Upper lobe of right lung (tissue), 1 donor: ENCODE results near the gene LRRC27. TPM values are rescaled to one million over a fixed set of nuclear protein-coding genes. Genes with fewer than 3 reads are reported as not detected.

Source experiments
- ATAC-seq: fragments of 200-7000 bp; cut with Tn5 transposase; one replicate; pipeline ENCODE4 v1.9.1; 2020; ENCODE audit warnings: mild to moderate bottlenecking, moderate library complexity
- DNase-seq: peaks from one replicate; pipeline ENCODE4 v3.0.0-alpha.2; 2020
- H3K27ac ChIP-seq: fragments of 200-600 bp; one replicate; pipeline ENCODE4 v1.8.0; 2022
- H3K27me3 ChIP-seq: fragments of 200-600 bp; one replicate; pipeline ENCODE4 v1.8.0; 2022; ENCODE audit warnings: mild to moderate bottlenecking
- H3K36me3 ChIP-seq: fragments of 200-600 bp; one replicate; pipeline ENCODE4 v1.8.0; 2022
- H3K4me1 ChIP-seq: fragments of 200-600 bp; one replicate; pipeline ENCODE4 v1.8.0; 2022
- H3K4me3 ChIP-seq: fragments of 200-600 bp; one replicate; pipeline ENCODE4 v1.8.0; 2022; ENCODE audit warnings: mild to moderate bottlenecking
- H3K9me3 ChIP-seq: fragments of 200-600 bp; one replicate; pipeline ENCODE4 v1.8.0; 2022
- CTCF ChIP-seq: fragments of 200-600 bp; IDR thresholded peaks from one replicate; pipeline ENCODE4 v1.8.0; 2022; ENCODE audit warnings: antibody characterized with exemption
- intact Hi-C: fragments of 100-400 bp; cut with DNase I; formaldehyde crosslinking; loops from one replicate; pipeline ENCODE4 v1.11.0; 2022
- total RNA-seq: library from RNA; stranded (reverse); fragmentation: NEBNext Ultra II Directional; extraction: Animal tissue kit (Norgen Biotek cat#: 25700); gene quantifications from one replicate; pipeline ENCODE4 v1.2.1, GENCODE V29; 2021
- donor health status: DM: no; HTN: yes; CAD: no; lungs with severe emphysema.

LRRC27 gene
- total RNA-seq, 1 donor from 2014 or later, result 6.3 TPM

- no peaks in the 10 kb centered on the region for H3K36me3 ChIP-seq
- H3K4me3 ChIP-seq, result peak overlapping the region; percentile 57
- DNase-seq, result no peak
- H3K9me3 ChIP-seq, result no peaks in the 10 kb centered on the region
- no peak for TF ChIP-seq CTCF
- no peaks in the 10 kb centered on the region for H3K27me3 ChIP-seq
- intact Hi-C loops, result no loop called here
- peak overlapping the region; percentile 79 for H3K27ac ChIP-seq
- peaks cover 29% of the 10 kb centered on the region for H3K4me1 ChIP-seq
- peak; percentile 7 for ATAC-seq
Observed at GRCh38 chr10:132332433-132332754, 401 bp downstream of the LRRC27 start.

DNA sequence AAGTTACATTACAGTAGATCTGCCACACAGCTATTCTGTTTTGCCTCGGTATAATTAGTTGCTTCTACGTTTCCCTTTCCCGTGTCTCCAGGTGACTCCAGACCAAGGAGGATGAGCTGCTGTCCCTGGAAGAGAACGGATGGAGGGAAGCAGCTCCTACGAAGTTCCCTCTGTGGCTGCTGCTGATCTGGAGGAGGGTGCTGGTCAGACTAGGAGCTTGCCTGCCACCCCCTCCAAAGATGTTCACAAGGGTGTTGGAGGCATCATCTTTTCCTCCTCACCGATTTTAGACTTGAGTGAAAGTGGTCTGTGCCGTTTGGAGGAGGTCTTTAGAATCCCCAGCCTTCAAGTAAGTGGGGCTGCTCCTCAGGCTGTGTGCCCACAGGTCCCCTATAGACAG lies 1.4 kb downstream of the LRRC27 start:
- no peak for TF ChIP-seq CTCF
- no peak for DNase-seq
- intact Hi-C loops, result no loop called here

DNA sequence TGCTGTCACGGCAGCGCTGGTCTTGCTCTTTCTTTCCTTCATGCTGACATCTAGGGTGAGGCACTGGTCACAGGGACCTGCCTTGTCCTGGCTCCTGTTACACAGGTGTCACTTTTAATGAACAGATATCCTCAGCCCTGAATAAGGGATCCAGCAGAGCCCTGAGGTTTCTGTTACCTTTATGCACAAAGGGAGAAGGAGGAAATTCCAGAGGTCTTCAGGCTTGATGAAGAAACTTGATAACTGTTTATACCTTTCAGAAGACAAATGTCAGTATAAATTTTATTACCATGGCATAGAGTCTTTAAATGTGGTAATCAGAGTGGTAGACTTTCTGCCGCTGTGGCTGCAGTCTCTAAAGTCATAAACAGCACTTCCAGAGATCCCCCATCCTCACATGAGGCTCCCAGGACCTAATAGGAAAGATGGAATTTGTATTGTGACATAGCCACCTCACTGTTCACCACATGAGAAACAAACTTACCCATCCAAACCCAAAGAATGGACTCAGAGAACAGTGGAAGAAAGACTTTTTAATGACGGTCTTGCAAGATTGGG lies 2.7 kb downstream of the LRRC27 start:
- no peak for TF ChIP-seq CTCF
- ATAC-seq (no peak), DNase-seq (no peak)
- Histone ChIP-seq H3K36me3 (no peaks in the 10 kb centered on the region), H3K4me3 (peak overlapping the region; percentile 27), H3K27ac (peak overlapping the region; percentile 11), H3K4me1 (peaks cover 22% of the 10 kb centered on the region), H3K27me3 (no peaks in the 10 kb centered on the region), H3K9me3 (no peaks in the 10 kb centered on the region)
- intact Hi-C loops, result no loop called here

More for the DNA sequence above, 1.4 kb downstream of the LRRC27 start:
- H3K4me3 ChIP-seq, result no peak overlapping the region
- H3K27ac ChIP-seq, result no peak overlapping the region
- no peaks in the 10 kb centered on the region for H3K27me3 ChIP-seq
- no peaks in the 10 kb centered on the region for H3K36me3 ChIP-seq
- peaks cover 29% of the 10 kb centered on the region for H3K4me1 ChIP-seq
- no peak for ATAC-seq
- no peaks in the 10 kb centered on the region for H3K9me3 ChIP-seq

- intact Hi-C loops, result no loop called here
- H3K36me3 ChIP-seq, result no peaks in the 10 kb centered on the region
- H3K4me3 ChIP-seq, result peak overlapping the region; percentile 56
- H3K27ac ChIP-seq, result peak overlapping the region; percentile 88
- ATAC-seq (peak; percentile 81), DNase-seq (peak; percentile 81)
- H3K9me3 ChIP-seq, result no peaks in the 10 kb centered on the region
- TF ChIP-seq CTCF, result no peak
- peaks cover 15% of the 10 kb centered on the region for H3K4me1 ChIP-seq
- no peaks in the 10 kb centered on the region for H3K27me3 ChIP-seq
Observed at GRCh38 chr10:132335189-132336063, 3.4 kb downstream of the LRRC27 start.

- no peak for DNase-seq
- no peaks in the 10 kb centered on the region for H3K36me3 ChIP-seq
- H3K27me3 ChIP-seq, result no peaks in the 10 kb centered on the region
- TF ChIP-seq CTCF, result no peak
- intact Hi-C loops, result no loop called here
- no peaks in the 10 kb centered on the region for H3K9me3 ChIP-seq
- H3K4me1 ChIP-seq, result peaks cover 15% of the 10 kb centered on the region
- peak overlapping the region; percentile 56 for H3K4me3 ChIP-seq
- H3K27ac ChIP-seq, result peak overlapping the region; percentile 88
- no peak for ATAC-seq
Observed at GRCh38 chr10:132336064-132336746, 4.2 kb downstream of the LRRC27 start.
